Stimulated activated CD4-positive, alpha-beta T cell treated with anti-CD3 and anti-CD28 coated beads, Interleukin-4, amount 100 ng/mL, for 24 hours (primary cell): ENCODE data around the gene CYP2W1.
A peak's percentile ranks its signal among the peaks of the same experiment; 100 is the strongest.

Experiments
- DNase-seq: peaks from one replicate; pipeline ENCODE4 v3.0.0-alpha.2; 2020

CYP2W1 gene

GRCh38 chr7:967361-968082 is 15.5 kb upstream of the CYP2W1 start:
- no peak for DNase-seq

GRCh38 chr7:968205-969105 is 14.5 kb upstream of the CYP2W1 start:
- no peak for DNase-seq

GRCh38 chr7:969403-969802 is 13.6 kb upstream of the CYP2W1 start:
- DNase-seq, result no peak

GRCh38 chr7:970744-971143 is 12.2 kb upstream of the CYP2W1 start:
- no peak for DNase-seq

GRCh38 chr7:972110-972509 is 10.9 kb upstream of the CYP2W1 start:
- DNase-seq, result no peak

- DNase-seq, result no peak
These were observed 10.2 kb upstream of the CYP2W1 start for GRCh38 chr7:972676-973309.

GRCh38 chr7:973312-973711 is 9.7 kb upstream of the CYP2W1 start:
- no peak for DNase-seq

- DNase-seq, result no peak
These were observed 8.8 kb upstream of the CYP2W1 start for GRCh38 chr7:974172-974571.

- peak; percentile 90 for DNase-seq
These were observed 7.9 kb upstream of the CYP2W1 start, which contains the start of gene COX19 for GRCh38 chr7:974820-975681. Gene COX19 (minus strand): TSS chr7:975549. CDS start chr7:975509, 40 bp downstream.

GRCh38 chr7:975702-976473 is 7.1 kb upstream of the CYP2W1 start:
- no peak for DNase-seq

GRCh38 chr7:976901-977325 is 6.1 kb upstream of the CYP2W1 start:
- no peak for DNase-seq

- no peak for DNase-seq
These were observed 5.5 kb upstream of the CYP2W1 start for GRCh38 chr7:977326-978048.

GRCh38 chr7:978049-978346 is 5.0 kb upstream of the CYP2W1 start:
- DNase-seq, result no peak

- no peak for DNase-seq
These were observed 4.4 kb upstream of the CYP2W1 start for GRCh38 chr7:978416-979091.

GRCh38 chr7:979151-979550 is 3.8 kb upstream of the CYP2W1 start:
- DNase-seq, result no peak

GRCh38 chr7:979886-980571 is 3.0 kb upstream of the CYP2W1 start:
- no peak for DNase-seq

GRCh38 chr7:981793-982510 is 1.0 kb upstream of the CYP2W1 start:
- no peak for DNase-seq

- no peak for DNase-seq
These were observed 424 bp upstream of the CYP2W1 start for GRCh38 chr7:982511-983003.

- DNase-seq, result no peak
These were observed 663 bp downstream of the CYP2W1 start for GRCh38 chr7:983616-984071.
